ENCODE data around the gene CHPF2.

The CHPF2 gene

GRCh38 chr7:151286148-151286547 lies 53.9 kb downstream of the CHPF2 start:
- no peak for DNase-seq (ENCODE audit: low read depth in 2 of 2)

Measured in activated CD8-positive, alpha-beta memory T cell treated with anti-CD3 and anti-CD28 coated beads for 4 hours (primary cell).